Stimulated activated naive B cell treated with anti-CD40 and anti-IgM and Interleukin-4, amounts not matched to agents 10 μg/mL and 1 μg/mL and 100 μg/mL, for 72 hours (primary cell): ENCODE data around the gene G3BP2.
A peak's percentile ranks its signal among the peaks of the same experiment; 100 is the strongest.

Experiments used
- ATAC-seq, 2 donors: fragments of 150-1000 bp; cut with Tn5 transposase; replicated peaks; 2 replicates each; pipeline ENCODE4 v1.10.0; 2021; ENCODE audit warnings: moderate library complexity in 1 of 2
- DNase-seq: peaks from one replicate; pipeline ENCODE4 v3.0.0; 2021
- H3K27ac Mint-ChIP-seq: one replicate; pipeline ENCODE4 v1.8.0; 2022; ENCODE audit warnings: mild to moderate bottlenecking, mixed read lengths
- H3K27me3 Mint-ChIP-seq, 2 donors: one replicate each; pipeline ENCODE4 v1.8.0; 2022; ENCODE audit warnings: mixed read lengths in 2 of 2
- H3K36me3 Mint-ChIP-seq, 2 donors: one replicate each; pipeline ENCODE4 v1.8.0; 2022; ENCODE audit warnings: mixed read lengths in 2 of 2, mild to moderate bottlenecking in 1 of 2
- H3K4me1 Mint-ChIP-seq, 2 donors: one replicate each; pipeline ENCODE4 v1.8.0; 2022; ENCODE audit warnings: mixed read lengths in 2 of 2, mild to moderate bottlenecking in 1 of 2
- H3K4me3 Mint-ChIP-seq, 2 donors: one replicate each; pipeline ENCODE4 v1.8.0; 2022; ENCODE audit warnings: mild to moderate bottlenecking in 2 of 2, mixed read lengths in 2 of 2, moderate library complexity in 1 of 2
- H3K9me3 Mint-ChIP-seq, 2 donors: one replicate each; pipeline ENCODE4 v1.8.0; 2022; ENCODE audit warnings: mixed read lengths in 2 of 2, mild to moderate bottlenecking in 1 of 2

The G3BP2 gene

DNA sequence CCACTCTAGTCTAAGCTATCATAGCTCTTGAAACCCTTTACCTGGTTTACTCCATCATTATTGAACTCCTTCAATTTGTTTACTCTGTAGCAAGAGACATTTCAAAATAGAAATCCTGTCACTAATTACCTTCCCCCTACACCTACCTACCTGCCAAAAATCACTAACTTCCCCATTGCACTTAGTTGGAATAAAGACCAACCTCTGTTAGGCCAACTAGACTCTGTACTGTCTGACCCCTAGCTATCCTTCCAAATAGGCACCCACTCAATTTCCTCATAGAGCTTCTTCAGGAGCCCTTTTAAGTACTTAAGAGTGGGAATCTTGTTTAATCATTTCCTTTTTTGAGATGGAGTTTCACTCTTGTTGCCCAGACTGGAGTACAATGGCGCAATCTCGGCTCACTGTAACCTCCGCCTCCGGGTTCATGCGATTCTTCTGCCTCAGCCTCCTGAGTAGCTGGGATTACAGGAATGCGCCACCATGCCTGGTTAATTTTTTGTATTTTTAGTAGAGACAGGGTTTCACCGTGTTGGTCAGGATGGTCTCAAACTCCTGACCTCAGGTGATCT, 34.0 kb downstream of the G3BP2 start:
- no peak for ATAC-seq
- Mint-ChIP-seq H3K36me3 (peaks cover 16 to 29% of the 10 kb centered on the region in 2 donors), H3K27me3 (no peaks in the 10 kb centered on the region), H3K4me1 (peaks cover 3% of the 10 kb centered on the region in 2 donors), H3K4me3 (no peak overlapping the region), H3K9me3 (no peaks in the 10 kb centered on the region), H3K27ac (no peak overlapping the region)
- no peak for DNase-seq

GRCh38 chr4:75637827-75638226, 35.4 kb downstream of the G3BP2 start:
- Mint-ChIP-seq H3K4me3 (no peak overlapping the region), H3K27me3 (no peaks in the 10 kb centered on the region), H3K36me3 (peaks cover 14 to 25% of the 10 kb centered on the region in 2 donors), H3K27ac (peak overlapping the region; percentile 38), H3K4me1 (peaks cover 0 to 2% of the 10 kb centered on the region in 2 donors), H3K9me3 (no peaks in the 10 kb centered on the region)
- DNase-seq = no peak
- ATAC-seq = no peak

- Mint-ChIP-seq H3K27me3 (no peaks in the 10 kb centered on the region), H3K4me3 (no peak overlapping the region), H3K9me3 (no peaks in the 10 kb centered on the region), H3K36me3 (peaks cover 14 to 22% of the 10 kb centered on the region in 2 donors), H3K27ac (no peak overlapping the region), H3K4me1 (peaks cover 0 to 2% of the 10 kb centered on the region in 2 donors)
- no peak for DNase-seq
- ATAC-seq = no peak
Measured at GRCh38 chr4:75637176-75637575, 36.0 kb downstream of the G3BP2 start.

GRCh38 chr4:75634951-75635350, 38.3 kb downstream of the G3BP2 start:
- Mint-ChIP-seq H3K27me3 (no peaks in the 10 kb centered on the region), H3K4me3 (no peak overlapping the region), H3K4me1 (peaks cover 8 to 9% of the 10 kb centered on the region in 2 donors), H3K36me3 (peaks cover 4 to 8% of the 10 kb centered on the region in 2 donors), H3K27ac (no peak overlapping the region), H3K9me3 (no peaks in the 10 kb centered on the region)
- ATAC-seq (no peak), DNase-seq (no peak)

DNA sequence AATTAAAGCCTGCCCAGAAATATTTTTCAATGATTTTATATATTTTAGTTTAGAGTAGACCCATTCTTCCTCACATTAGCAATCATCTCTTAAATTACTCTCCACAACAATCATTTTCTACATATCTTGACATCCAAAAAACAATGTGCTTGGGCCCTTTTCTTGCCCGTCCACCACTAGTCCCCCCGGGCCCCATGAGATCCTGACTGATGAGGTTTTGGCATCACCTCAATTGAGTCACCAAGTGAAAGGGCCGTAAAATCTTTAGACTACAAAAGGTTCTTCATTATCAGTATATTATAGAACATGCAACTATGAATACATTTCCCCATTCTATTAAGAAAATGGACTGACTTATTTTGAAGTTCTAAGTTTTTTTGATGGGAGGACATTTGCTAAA, 38.9 kb downstream of the G3BP2 start:
- peaks cover 6 to 9% of the 10 kb centered on the region in 2 donors for H3K4me1 Mint-ChIP-seq
- H3K36me3 Mint-ChIP-seq = peaks cover 0 to 3% of the 10 kb centered on the region in 2 donors
- H3K9me3 Mint-ChIP-seq = no peaks in the 10 kb centered on the region
- H3K27me3 Mint-ChIP-seq = no peaks in the 10 kb centered on the region
- ATAC-seq = no peak
- DNase-seq = no peak
- H3K27ac Mint-ChIP-seq = no peak overlapping the region
- H3K4me3 Mint-ChIP-seq = no peak overlapping the region

GRCh38 chr4:75633846-75634245, 39.4 kb downstream of the G3BP2 start:
- Mint-ChIP-seq H3K27me3 (no peaks in the 10 kb centered on the region), H3K9me3 (no peaks in the 10 kb centered on the region), H3K4me1 (peaks cover 6 to 9% of the 10 kb centered on the region in 2 donors), H3K27ac (no peak overlapping the region), H3K4me3 (no peak overlapping the region), H3K36me3 (peaks cover 0 to under 1% of the 10 kb centered on the region in 2 donors)
- no peak for ATAC-seq
- DNase-seq = no peak

GRCh38 chr4:75630937-75631329, 42.3 kb downstream of the G3BP2 start:
- Mint-ChIP-seq H3K4me3 (peak overlapping the region; percentile 86 to 88), H3K27ac (no peak overlapping the region), H3K4me1 (peaks cover 6 to 9% of the 10 kb centered on the region in 2 donors), H3K9me3 (no peaks in the 10 kb centered on the region), H3K27me3 (no peaks in the 10 kb centered on the region), H3K36me3 (no peaks in the 10 kb centered on the region)
- no peak for ATAC-seq
- no peak for DNase-seq

DNA sequence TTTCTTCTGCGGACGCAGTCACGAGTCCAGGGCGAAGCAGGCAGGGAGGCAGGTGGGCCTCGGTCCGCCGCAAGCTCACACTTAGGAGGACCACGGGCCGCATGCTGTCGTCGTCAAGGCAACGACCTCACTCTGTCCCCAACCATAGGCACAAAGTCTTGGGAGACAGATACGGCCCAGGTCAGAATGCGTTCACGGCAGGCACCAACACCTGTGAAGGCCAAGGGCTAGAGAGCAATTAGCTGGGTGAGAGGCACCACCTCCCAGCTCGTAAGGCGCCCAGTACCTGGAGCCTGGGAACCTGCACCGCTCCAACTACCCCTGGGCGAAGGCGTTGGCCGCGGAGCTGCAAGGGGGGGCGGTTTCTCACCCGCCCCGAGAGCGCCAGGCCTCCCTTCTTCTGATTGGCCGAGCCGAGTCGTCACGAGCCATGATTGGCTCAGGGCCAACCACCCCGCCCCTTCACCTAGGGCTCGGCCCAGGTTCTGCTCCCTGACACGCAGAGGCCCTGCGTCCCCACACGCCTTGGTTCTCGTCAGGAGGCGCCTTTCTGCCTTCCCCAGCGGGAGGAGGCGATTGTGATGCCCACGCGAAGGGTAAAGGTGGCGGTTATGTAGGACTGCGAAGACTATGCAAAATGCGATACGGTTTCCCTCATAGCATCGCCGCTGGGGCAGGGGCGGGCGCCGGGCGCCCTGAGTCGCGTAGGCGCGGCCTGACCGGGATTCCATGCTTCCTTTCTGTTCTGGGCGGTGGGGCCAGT, 42.9 kb downstream of the G3BP2 start, which contains the start of gene CDKL2:
TSS of gene CDKL2 (minus strand) at position 355 of the 763 bp plus-strand sequence. CDS start 4,540 bp downstream, outside the sequence.
- DNase-seq (peak; percentile 86), ATAC-seq (peak; percentile 99)
- Mint-ChIP-seq H3K4me3 (peak within 1 kb of the TSS; percentile 86 to 88), H3K36me3 (no peaks in the 10 kb centered on the region), H3K4me1 (peaks cover 6 to 9% of the 10 kb centered on the region in 2 donors), H3K9me3 (no peaks in the 10 kb centered on the region), H3K27me3 (no peaks in the 10 kb centered on the region), H3K27ac (peak within 1 kb of the TSS; percentile 72)

DNA sequence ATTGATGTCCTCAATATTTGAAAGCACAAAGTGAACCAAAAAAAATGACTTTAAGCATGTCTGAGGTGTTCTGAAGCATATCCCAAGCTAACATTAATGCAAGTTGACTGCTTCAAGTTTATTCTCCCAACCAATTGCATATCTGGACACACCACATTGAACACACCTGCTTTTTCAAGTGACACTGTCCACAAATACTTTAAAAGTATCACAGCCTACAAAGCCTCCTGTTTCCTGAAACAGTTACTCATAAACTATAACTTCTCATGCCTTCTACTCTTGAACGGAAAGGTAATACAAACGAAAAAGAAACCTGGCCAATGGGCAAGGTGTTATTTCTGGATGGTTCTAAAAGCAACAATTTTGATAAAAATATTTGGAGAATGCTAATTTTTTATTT, 44.0 kb downstream of the G3BP2 start:
- Mint-ChIP-seq H3K36me3 (no peaks in the 10 kb centered on the region), H3K27me3 (no peaks in the 10 kb centered on the region), H3K9me3 (no peaks in the 10 kb centered on the region), H3K4me1 (peaks cover 6 to 9% of the 10 kb centered on the region in 2 donors), H3K4me3 (no peak overlapping the region), H3K27ac (no peak overlapping the region)
- no peak for ATAC-seq
- DNase-seq = no peak

GRCh38 chr4:75623026-75623425, 50.2 kb downstream of the G3BP2 start:
- H3K36me3 Mint-ChIP-seq = no peaks in the 10 kb centered on the region
- DNase-seq (no peak), ATAC-seq (no peak)
- H3K9me3 Mint-ChIP-seq = no peaks in the 10 kb centered on the region
- no peak overlapping the region for H3K4me3 Mint-ChIP-seq
- no peaks in the 10 kb centered on the region for H3K27me3 Mint-ChIP-seq
- no peak overlapping the region for H3K27ac Mint-ChIP-seq
- no peaks in the 10 kb centered on the region for H3K4me1 Mint-ChIP-seq

GRCh38 chr4:75621715-75622114, 51.5 kb downstream of the G3BP2 start:
- Mint-ChIP-seq H3K9me3 (no peaks in the 10 kb centered on the region), H3K4me3 (no peak overlapping the region), H3K4me1 (no peaks in the 10 kb centered on the region), H3K36me3 (no peaks in the 10 kb centered on the region), H3K27ac (no peak overlapping the region), H3K27me3 (no peaks in the 10 kb centered on the region)
- ATAC-seq (no peak), DNase-seq (no peak)

GRCh38 chr4:75612306-75612705, 60.9 kb downstream of the G3BP2 start:
- Mint-ChIP-seq H3K27me3 (no peaks in the 10 kb centered on the region), H3K4me1 (no peaks in the 10 kb centered on the region), H3K4me3 (no peak overlapping the region), H3K36me3 (no peaks in the 10 kb centered on the region), H3K9me3 (no peaks in the 10 kb centered on the region), H3K27ac (no peak overlapping the region)
- ATAC-seq (no peak), DNase-seq (no peak)

GRCh38 chr4:75605928-75606327, 67.3 kb downstream of the G3BP2 start:
- peaks cover 0 to 4% of the 10 kb centered on the region in 2 donors for H3K27me3 Mint-ChIP-seq
- no peaks in the 10 kb centered on the region for H3K4me1 Mint-ChIP-seq
- H3K36me3 Mint-ChIP-seq = no peaks in the 10 kb centered on the region
- no peaks in the 10 kb centered on the region for H3K9me3 Mint-ChIP-seq
- ATAC-seq (no peak), DNase-seq (no peak)
- no peak overlapping the region for H3K27ac Mint-ChIP-seq
- H3K4me3 Mint-ChIP-seq = no peak overlapping the region

- Mint-ChIP-seq H3K9me3 (no peaks in the 10 kb centered on the region), H3K27ac (no peak overlapping the region), H3K4me1 (no peaks in the 10 kb centered on the region), H3K27me3 (peaks cover 2 to 5% of the 10 kb centered on the region in 2 donors), H3K4me3 (no peak overlapping the region), H3K36me3 (no peaks in the 10 kb centered on the region)
- DNase-seq (no peak), ATAC-seq (no peak)
Measured at GRCh38 chr4:75599647-75600046, 73.6 kb downstream of the G3BP2 start.

GRCh38 chr4:75598390-75598789, 74.8 kb downstream of the G3BP2 start:
- no peaks in the 10 kb centered on the region for H3K4me1 Mint-ChIP-seq
- H3K27me3 Mint-ChIP-seq = peaks cover 0 to 5% of the 10 kb centered on the region in 2 donors
- no peak overlapping the region for H3K4me3 Mint-ChIP-seq
- no peaks in the 10 kb centered on the region for H3K9me3 Mint-ChIP-seq
- H3K27ac Mint-ChIP-seq = no peak overlapping the region
- DNase-seq (no peak), ATAC-seq (no peak)
- H3K36me3 Mint-ChIP-seq = no peaks in the 10 kb centered on the region
